Progenitor cell of endocrine pancreas (in vitro differentiated cells): ENCODE data around the gene DRC1. TPM values are rescaled to one million over a fixed set of nuclear protein-coding genes. Genes with fewer than 3 reads are reported as not detected.

Experiments
- DNase-seq: peaks from one replicate; pipeline ENCODE4 v3.0.0; 2021; ENCODE audit warnings: low spot score; ENCODE audit not compliant: unreplicated experiment
- H3K27ac Mint-ChIP-seq: 2 replicates; pipeline ENCODE4 v1.8.0; 2021; ENCODE audit warnings: mild to moderate bottlenecking, moderate library complexity, mixed read lengths
- H3K27me3 Mint-ChIP-seq: 2 replicates; pipeline ENCODE4 v1.8.0; 2021; ENCODE audit warnings: mixed read lengths
- H3K36me3 Mint-ChIP-seq: 2 replicates; pipeline ENCODE4 v1.8.0; 2022; ENCODE audit warnings: mixed read lengths; ENCODE audit not compliant: insufficient read depth
- H3K4me1 Mint-ChIP-seq: 2 replicates; pipeline ENCODE4 v1.8.0; 2021; ENCODE audit warnings: low read depth, mixed read lengths
- H3K4me3 Mint-ChIP-seq: 2 replicates; pipeline ENCODE4 v1.8.0; 2021; ENCODE audit warnings: low read depth, mild to moderate bottlenecking, moderate library complexity, mixed read lengths
- H3K9me3 Mint-ChIP-seq: 2 replicates; pipeline ENCODE4 v1.8.0; 2021; ENCODE audit warnings: low read depth, mixed read lengths
- total RNA-seq: library from RNA; stranded (reverse); gene quantifications from 2 replicates; pipeline ENCODE4 v1.2.1, GENCODE V29; 2021
- TF ChIP-seq, protein P1 (sequence below): fragments of 200-600 bp; sonication (generic); IDR thresholded peaks from one replicate; pipeline ENCODE4 v1.5.0; 2021; ENCODE audit warnings: antibody characterized with exemption, mild to moderate bottlenecking; ENCODE audit not compliant: unreplicated experiment

Gene DRC1
- total RNA-seq, 1 donor from 2014 or later: 0.57 TPM

DNA sequence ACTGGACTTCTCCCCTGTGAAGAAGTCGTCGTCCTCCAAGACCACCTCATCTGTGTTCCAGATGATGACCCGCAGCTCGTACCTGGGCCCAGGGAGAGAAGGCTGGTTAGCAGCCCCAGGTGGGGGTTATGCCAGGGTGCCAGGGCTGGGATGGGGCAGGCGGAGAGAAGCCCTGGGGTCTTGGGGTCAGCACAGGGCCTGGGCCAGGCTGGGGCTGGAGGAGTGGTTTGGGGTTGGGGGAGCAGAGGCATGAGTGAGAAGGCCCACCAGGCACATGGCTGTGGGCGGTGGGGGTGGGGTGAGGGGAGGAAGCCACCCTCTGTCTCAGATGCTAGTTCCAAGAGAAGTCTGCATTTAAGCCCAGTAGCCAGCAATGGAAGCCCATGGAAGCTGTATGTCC is 60.4 kb downstream of the DRC1 start:
- Mint-ChIP-seq H3K4me1 (peaks cover 3% of the 10 kb centered on the region), H3K36me3 (no peaks in the 10 kb centered on the region), H3K4me3 (no peak overlapping the region), H3K27ac (no peak overlapping the region), H3K27me3 (peaks cover 8% of the 10 kb centered on the region), H3K9me3 (no peaks in the 10 kb centered on the region)
- DNase-seq: no peak
- TF ChIP-seq, protein P1, sequence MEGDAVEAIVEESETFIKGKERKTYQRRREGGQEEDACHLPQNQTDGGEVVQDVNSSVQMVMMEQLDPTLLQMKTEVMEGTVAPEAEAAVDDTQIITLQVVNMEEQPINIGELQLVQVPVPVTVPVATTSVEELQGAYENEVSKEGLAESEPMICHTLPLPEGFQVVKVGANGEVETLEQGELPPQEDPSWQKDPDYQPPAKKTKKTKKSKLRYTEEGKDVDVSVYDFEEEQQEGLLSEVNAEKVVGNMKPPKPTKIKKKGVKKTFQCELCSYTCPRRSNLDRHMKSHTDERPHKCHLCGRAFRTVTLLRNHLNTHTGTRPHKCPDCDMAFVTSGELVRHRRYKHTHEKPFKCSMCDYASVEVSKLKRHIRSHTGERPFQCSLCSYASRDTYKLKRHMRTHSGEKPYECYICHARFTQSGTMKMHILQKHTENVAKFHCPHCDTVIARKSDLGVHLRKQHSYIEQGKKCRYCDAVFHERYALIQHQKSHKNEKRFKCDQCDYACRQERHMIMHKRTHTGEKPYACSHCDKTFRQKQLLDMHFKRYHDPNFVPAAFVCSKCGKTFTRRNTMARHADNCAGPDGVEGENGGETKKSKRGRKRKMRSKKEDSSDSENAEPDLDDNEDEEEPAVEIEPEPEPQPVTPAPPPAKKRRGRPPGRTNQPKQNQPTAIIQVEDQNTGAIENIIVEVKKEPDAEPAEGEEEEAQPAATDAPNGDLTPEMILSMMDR: no peak

DNA sequence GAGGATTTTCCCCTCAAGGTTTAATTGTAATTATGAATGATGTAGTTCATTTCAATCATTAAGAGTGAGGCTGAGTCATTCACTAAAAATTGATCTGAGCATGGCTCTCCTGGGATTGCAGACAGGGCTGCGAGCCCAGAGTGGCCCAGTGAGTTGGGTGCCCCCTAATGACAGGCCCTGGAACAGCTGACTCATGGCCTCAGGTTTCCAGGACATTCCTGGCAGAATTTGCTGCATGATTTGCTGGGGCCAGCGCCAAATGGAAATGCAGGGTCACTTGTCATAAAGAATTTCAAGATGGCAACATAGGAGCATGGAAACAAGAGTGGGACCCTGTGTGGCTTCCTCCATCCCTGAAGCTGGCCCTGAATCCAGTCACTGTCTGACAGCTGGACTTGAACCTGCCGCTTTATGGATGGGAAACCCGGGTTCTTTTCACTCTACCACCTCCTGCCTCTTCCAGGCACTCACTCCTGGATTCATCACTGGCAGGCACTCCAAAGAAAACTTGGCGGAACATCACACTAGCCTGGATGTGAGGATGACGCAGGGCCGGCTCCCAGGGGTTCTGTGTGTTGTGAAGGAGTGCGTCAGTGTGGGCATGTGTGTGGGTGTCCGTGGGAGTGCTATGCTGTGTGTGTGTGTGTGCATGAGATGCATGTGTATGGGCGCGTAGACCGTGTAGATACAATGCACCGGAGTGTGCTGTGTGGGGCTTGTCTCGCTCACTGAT is 61.0 kb downstream of the DRC1 start:
- H3K9me3 Mint-ChIP-seq: no peaks in the 10 kb centered on the region

DNA sequence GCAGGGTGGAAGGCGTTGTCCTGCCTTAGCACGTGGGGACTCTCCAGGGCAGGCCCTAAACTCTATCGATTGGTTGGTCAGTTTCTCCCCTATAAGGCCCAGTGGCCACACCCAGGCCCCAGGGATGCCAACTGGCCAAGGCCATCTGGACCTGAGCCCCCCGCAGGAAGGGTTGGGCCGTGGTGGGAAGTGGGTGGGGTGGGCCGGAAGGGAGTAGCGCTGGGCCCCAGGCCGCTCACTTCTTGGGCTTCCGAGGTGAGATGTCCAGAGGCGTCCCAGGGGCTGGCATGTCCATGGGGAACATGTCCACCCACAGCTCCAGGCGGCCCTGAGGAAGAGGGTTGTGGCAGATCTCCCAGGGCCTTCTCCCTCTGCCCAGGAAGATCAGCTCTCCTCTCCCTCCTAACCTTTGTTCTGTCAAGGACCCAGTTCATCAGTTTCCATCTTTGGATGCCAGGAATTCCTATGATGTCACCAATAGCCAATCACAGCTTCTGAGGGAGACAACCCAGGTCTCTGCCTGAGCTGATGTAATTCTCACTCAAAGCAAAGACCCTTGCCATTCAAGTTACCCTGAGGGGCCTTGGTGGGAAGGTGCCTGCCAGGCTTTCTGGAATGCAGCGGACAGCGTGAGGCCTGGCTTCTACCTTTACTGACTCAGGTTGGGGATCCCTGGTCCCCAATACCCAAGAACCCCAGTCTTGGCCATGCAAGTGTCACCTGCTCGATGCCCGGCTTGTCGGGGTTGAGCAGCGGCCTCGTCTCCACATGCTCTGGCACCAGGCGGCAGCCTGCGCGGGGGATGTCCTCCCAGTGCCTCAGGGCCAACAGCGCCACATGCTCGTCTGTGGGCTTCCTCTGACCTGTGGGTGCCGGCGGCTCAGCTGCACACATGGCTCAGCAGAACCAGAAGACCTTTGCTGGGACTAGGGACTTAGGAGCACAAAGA is 61.8 kb downstream of the DRC1 start:
- peak overlapping the region; percentile 45 for H3K27ac Mint-ChIP-seq
- no peak for DNase-seq
- TF ChIP-seq, protein P1: no peak
- peaks cover 8% of the 10 kb centered on the region for H3K27me3 Mint-ChIP-seq
- no peak overlapping the region for H3K4me3 Mint-ChIP-seq
- H3K9me3 Mint-ChIP-seq: no peaks in the 10 kb centered on the region
- peaks cover 2% of the 10 kb centered on the region for H3K4me1 Mint-ChIP-seq
- no peaks in the 10 kb centered on the region for H3K36me3 Mint-ChIP-seq

More for the DNA sequence above, 61.0 kb downstream of the DRC1 start:
- Mint-ChIP-seq H3K27ac (peak overlapping the region; percentile 20), H3K4me3 (no peak overlapping the region), H3K4me1 (peaks cover 2% of the 10 kb centered on the region), H3K36me3 (no peaks in the 10 kb centered on the region), H3K27me3 (peaks cover 8% of the 10 kb centered on the region)
- TF ChIP-seq, protein P1: peak; percentile 67
- DNase-seq: no peak

- TF ChIP-seq, protein P1: no peak
- Mint-ChIP-seq H3K36me3 (no peaks in the 10 kb centered on the region), H3K27me3 (peaks cover 8% of the 10 kb centered on the region), H3K4me1 (peaks cover 2% of the 10 kb centered on the region), H3K4me3 (no peak overlapping the region), H3K9me3 (peaks cover 6% of the 10 kb centered on the region), H3K27ac (no peak overlapping the region)
- no peak for DNase-seq
Observed at GRCh38 chr2:26464390-26465265, 62.9 kb downstream of the DRC1 start.
